ENCODE data around the gene HM13.

GRCh38 chr20:31515072-31515774, 981 bp downstream of the HM13 start:
- TF ChIP-seq MAX (IDR thresholded peaks at IDR 0.05) (no peak), RAD21 (IDR thresholded peaks at IDR 0.05; ENCODE audit: low read depth) (no peak), ZNF274 (IDR thresholded peaks at IDR 0.05; ENCODE audit: low read depth, low read length) (no peak), POLR2AphosphoS5 (IDR thresholded peaks at IDR 0.05; ENCODE audit: low read depth, low read length) (no peak), EGR1 (IDR thresholded peaks at IDR 0.05; ENCODE audit: low read depth) (no peak), ZBTB33 (IDR thresholded peaks at IDR 0.05; ENCODE audit: extremely low read depth, insufficient replicate concordance, low read length) (no peak), EZH2 (IDR thresholded peaks at IDR 0.05) (no peak), ZFX (IDR thresholded peaks at IDR 0.05) (no peak), JUND (IDR thresholded peaks at IDR 0.05) (no peak)
- TF ChIP-seq, protein P1, sequence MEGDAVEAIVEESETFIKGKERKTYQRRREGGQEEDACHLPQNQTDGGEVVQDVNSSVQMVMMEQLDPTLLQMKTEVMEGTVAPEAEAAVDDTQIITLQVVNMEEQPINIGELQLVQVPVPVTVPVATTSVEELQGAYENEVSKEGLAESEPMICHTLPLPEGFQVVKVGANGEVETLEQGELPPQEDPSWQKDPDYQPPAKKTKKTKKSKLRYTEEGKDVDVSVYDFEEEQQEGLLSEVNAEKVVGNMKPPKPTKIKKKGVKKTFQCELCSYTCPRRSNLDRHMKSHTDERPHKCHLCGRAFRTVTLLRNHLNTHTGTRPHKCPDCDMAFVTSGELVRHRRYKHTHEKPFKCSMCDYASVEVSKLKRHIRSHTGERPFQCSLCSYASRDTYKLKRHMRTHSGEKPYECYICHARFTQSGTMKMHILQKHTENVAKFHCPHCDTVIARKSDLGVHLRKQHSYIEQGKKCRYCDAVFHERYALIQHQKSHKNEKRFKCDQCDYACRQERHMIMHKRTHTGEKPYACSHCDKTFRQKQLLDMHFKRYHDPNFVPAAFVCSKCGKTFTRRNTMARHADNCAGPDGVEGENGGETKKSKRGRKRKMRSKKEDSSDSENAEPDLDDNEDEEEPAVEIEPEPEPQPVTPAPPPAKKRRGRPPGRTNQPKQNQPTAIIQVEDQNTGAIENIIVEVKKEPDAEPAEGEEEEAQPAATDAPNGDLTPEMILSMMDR (IDR thresholded peaks at IDR 0.05 in 2 of 3, conservative IDR thresholded peaks at IDR 0.05 in 1 of 3; ENCODE audit: borderline replicate concordance in 1 of 3, insufficient read depth in 1 of 3, low read depth in 2 of 3, low read length in 2 of 3) = no peak
- TF ChIP-seq, protein P2, sequence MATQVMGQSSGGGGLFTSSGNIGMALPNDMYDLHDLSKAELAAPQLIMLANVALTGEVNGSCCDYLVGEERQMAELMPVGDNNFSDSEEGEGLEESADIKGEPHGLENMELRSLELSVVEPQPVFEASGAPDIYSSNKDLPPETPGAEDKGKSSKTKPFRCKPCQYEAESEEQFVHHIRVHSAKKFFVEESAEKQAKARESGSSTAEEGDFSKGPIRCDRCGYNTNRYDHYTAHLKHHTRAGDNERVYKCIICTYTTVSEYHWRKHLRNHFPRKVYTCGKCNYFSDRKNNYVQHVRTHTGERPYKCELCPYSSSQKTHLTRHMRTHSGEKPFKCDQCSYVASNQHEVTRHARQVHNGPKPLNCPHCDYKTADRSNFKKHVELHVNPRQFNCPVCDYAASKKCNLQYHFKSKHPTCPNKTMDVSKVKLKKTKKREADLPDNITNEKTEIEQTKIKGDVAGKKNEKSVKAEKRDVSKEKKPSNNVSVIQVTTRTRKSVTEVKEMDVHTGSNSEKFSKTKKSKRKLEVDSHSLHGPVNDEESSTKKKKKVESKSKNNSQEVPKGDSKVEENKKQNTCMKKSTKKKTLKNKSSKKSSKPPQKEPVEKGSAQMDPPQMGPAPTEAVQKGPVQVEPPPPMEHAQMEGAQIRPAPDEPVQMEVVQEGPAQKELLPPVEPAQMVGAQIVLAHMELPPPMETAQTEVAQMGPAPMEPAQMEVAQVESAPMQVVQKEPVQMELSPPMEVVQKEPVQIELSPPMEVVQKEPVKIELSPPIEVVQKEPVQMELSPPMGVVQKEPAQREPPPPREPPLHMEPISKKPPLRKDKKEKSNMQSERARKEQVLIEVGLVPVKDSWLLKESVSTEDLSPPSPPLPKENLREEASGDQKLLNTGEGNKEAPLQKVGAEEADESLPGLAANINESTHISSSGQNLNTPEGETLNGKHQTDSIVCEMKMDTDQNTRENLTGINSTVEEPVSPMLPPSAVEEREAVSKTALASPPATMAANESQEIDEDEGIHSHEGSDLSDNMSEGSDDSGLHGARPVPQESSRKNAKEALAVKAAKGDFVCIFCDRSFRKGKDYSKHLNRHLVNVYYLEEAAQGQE (IDR thresholded peaks at IDR 0.05; ENCODE audit: low read depth) = no peak

All from HCT116 (cell line).